Smooth muscle cell of the brain vasculature (primary cell): Measurements from ENCODE around the gene OR2K2.
"Not testable (repeated sequence)": the region's sequence is repeated elsewhere in the genome, so short reads cannot be mapped to it uniquely, and the experiment has no call there.

Experiments
- DNase-seq: peaks from one replicate; pipeline ENCODE4 v3.0.0-alpha.2; 2012; ENCODE audit warnings: low read depth, low spot score

OR2K2 gene

GRCh38 chr9:111298111-111298510 is 31.9 kb downstream of the OR2K2 start:
- DNase-seq: no peak

GRCh38 chr9:111297066-111297824 is 32.8 kb downstream of the OR2K2 start:
- no peak for DNase-seq

- no peak for DNase-seq
Observed at GRCh38 chr9:111294691-111295451, 35.2 kb downstream of the OR2K2 start.

- no peak for DNase-seq
Observed at GRCh38 chr9:111287127-111287526, 42.9 kb downstream of the OR2K2 start.

GRCh38 chr9:111284703-111285102 is 45.3 kb downstream of the OR2K2 start:
- no peak for DNase-seq

- DNase-seq: no peak
Observed at GRCh38 chr9:111282845-111283244, 47.2 kb downstream of the OR2K2 start.

GRCh38 chr9:111280795-111281194 is 49.2 kb downstream of the OR2K2 start:
- DNase-seq: not testable (repeated sequence)
